CD4-positive, alpha-beta T cell treated with Interleukin-21 for 1 hour (primary cell): ENCODE results near the gene RPL35.

Experiments used
- DNase-seq: peaks from one replicate; pipeline ENCODE4 v3.0.0-alpha.2; 2020

Gene RPL35

GRCh38 chr9:124875501-124875900 is 13.7 kb upstream of the RPL35 start:
- DNase-seq, result no peak

GRCh38 chr9:124873664-124874063 is 11.9 kb upstream of the RPL35 start:
- DNase-seq, result peak; percentile 70

- no peak for DNase-seq
Measured at GRCh38 chr9:124871156-124871561, 9.4 kb upstream of the RPL35 start.

- DNase-seq, result no peak
Measured at GRCh38 chr9:124870723-124871122, 9.0 kb upstream of the RPL35 start.

GRCh38 chr9:124869986-124870560 is 8.3 kb upstream of the RPL35 start:
- DNase-seq, result peak; percentile 91

GRCh38 chr9:124869466-124869985 is 7.8 kb upstream of the RPL35 start:
- DNase-seq, result no peak

GRCh38 chr9:124868511-124869465 is 7.0 kb upstream of the RPL35 start:
- DNase-seq, result peak; percentile 93

- no peak for DNase-seq
Measured at GRCh38 chr9:124863371-124863871, 1.7 kb upstream of the RPL35 start.

- DNase-seq, result no peak
Measured at GRCh38 chr9:124860582-124861341, 995 bp downstream of the RPL35 start.

- no peak for DNase-seq
Measured at GRCh38 chr9:124859803-124860581, 1.8 kb downstream of the RPL35 start.

- no peak for DNase-seq
Measured at GRCh38 chr9:124858330-124859046, 3.3 kb downstream of the RPL35 start.

- no peak for DNase-seq
Measured at GRCh38 chr9:124857533-124858162, 4.1 kb downstream of the RPL35 start.

GRCh38 chr9:124855944-124856765 is 5.6 kb downstream of the RPL35 start:
- DNase-seq, result no peak

- DNase-seq, result no peak
Measured at GRCh38 chr9:124855566-124855943, 6.2 kb downstream of the RPL35 start.

- DNase-seq, result no peak
Measured at GRCh38 chr9:124854822-124855221, 6.9 kb downstream of the RPL35 start.

GRCh38 chr9:124854161-124854560 is 7.6 kb downstream of the RPL35 start:
- no peak for DNase-seq

GRCh38 chr9:124853605-124854143 is 8.1 kb downstream of the RPL35 start:
- no peak for DNase-seq

- DNase-seq, result peak; percentile 92
Measured at GRCh38 chr9:124852829-124853531, 8.8 kb downstream of the RPL35 start, which contains the start of gene WDR38. WDR38 (plus strand) TSS chr9:124853460; CDS start chr9:124853532, 72 bp downstream.
